H1 (cell line): ENCODE data around the gene ZNF8. TPM values are rescaled to one million over a fixed set of nuclear protein-coding genes. Genes with fewer than 3 reads are reported as not detected.
A peak's percentile ranks its signal among the peaks of the same experiment; 100 is the strongest.

Experiments used
- CTCF ChIA-PET: fragments of 300-600 bp; sonication (Branson Sonifier 250); formaldehyde crosslinking; loops from one replicate; lab custom pipeline; 2021; ENCODE audit not compliant: partially characterized antibody; lab: Charles Lee
- POLR2A ChIA-PET: fragments of 300-600 bp; sonication (Branson Sonifier 250); formaldehyde crosslinking; loops from one replicate; lab custom pipeline; 2021; ENCODE audit warnings: inconsistent platforms; ENCODE audit not compliant: partially characterized antibody; lab: Charles Lee
- DNase-seq, 2 experiments: peaks; one replicate each; pipeline versions ENCODE4 v3.0.0 to v3.0.0-alpha.2; 2010 to 2022; ENCODE audit warnings: low spot score in 2 of 2, low read depth in 1 of 2, mixed read lengths in 1 of 2
- FAIRE-seq: peaks from 2 replicates; lab custom pipeline; 2011; peaks lifted over from hg19 to GRCh38; lab: Jason Lieb, UNC
- H2AFZ ChIP-seq: 2 replicates; pipeline ENCODE4 v1.8.1; 2012; ENCODE audit warnings: low read length, inconsistent platforms
- H2AK5ac ChIP-seq: 2 replicates; pipeline ENCODE4 v1.6.1; 2013; ENCODE audit warnings: low read depth, low read length
- H2BK120ac ChIP-seq: replicated peaks from 2 replicates; pipeline ENCODE3; 2013; ENCODE audit warnings: low read depth, low read length, inconsistent platforms
- H2BK12ac ChIP-seq: 2 replicates; pipeline ENCODE4 v1.6.1; 2013; ENCODE audit warnings: low read depth, low read length
- H2BK15ac ChIP-seq: 2 replicates; pipeline ENCODE4 v1.6.1; 2013; ENCODE audit warnings: low read length
- H2BK20ac ChIP-seq: 2 replicates; pipeline ENCODE4 v1.6.1; 2013; ENCODE audit warnings: low read length
- H2BK5ac ChIP-seq: 2 replicates; pipeline ENCODE4 v1.6.1; 2013; ENCODE audit warnings: low read depth, low read length
- H3K14ac ChIP-seq: 2 replicates; pipeline ENCODE4 v1.6.1; 2013; ENCODE audit warnings: inconsistent platforms; ENCODE audit not compliant: insufficient read length
- H3K18ac ChIP-seq: 2 replicates; pipeline ENCODE4 v1.6.1; 2013; ENCODE audit warnings: low read length; ENCODE audit errors: extremely low read depth
- H3K23ac ChIP-seq: 2 replicates; pipeline ENCODE4 v1.6.1; 2013; ENCODE audit warnings: inconsistent platforms; ENCODE audit not compliant: insufficient read length
- H3K23me2 ChIP-seq: 2 replicates; pipeline ENCODE4 v1.6.1; 2013; ENCODE audit warnings: low read depth, low read length
- H3K27ac ChIP-seq: 2 replicates; pipeline ENCODE4 v1.6.1; 2011; ENCODE audit warnings: low read depth, low read length, inconsistent platforms
- H3K27me3 ChIP-seq, 4 experiments: replicated peaks in 1 of 4; 1 replicate in 1 of 4; 2 replicates in 3 of 4; pipeline versions ENCODE4 v1.6.1 to v1.8.1; 2011 to 2013; ENCODE audit warnings: low read length in 3 of 4, mild to moderate bottlenecking in 3 of 4, inconsistent platforms in 2 of 4, mixed read lengths in 2 of 4, moderate library complexity in 1 of 4; ENCODE audit not compliant: control insufficient read depth in 3 of 4, insufficient read depth in 3 of 4; ENCODE audit errors: extremely low read depth in 1 of 4
- H3K36me3 ChIP-seq, 4 experiments: 2 replicates each; pipeline versions ENCODE4 v1.6.1 to v1.8.1; 2011 to 2013; ENCODE audit warnings: mild to moderate bottlenecking in 4 of 4, low read length in 3 of 4, moderate library complexity in 2 of 4, control low read depth in 1 of 4, inconsistent platforms in 1 of 4; ENCODE audit not compliant: insufficient read depth in 4 of 4, control insufficient read depth in 2 of 4
- H3K4ac ChIP-seq: replicated peaks from 2 replicates; pipeline ENCODE3; 2013; ENCODE audit warnings: low read length, low read depth, mixed read lengths, inconsistent platforms; ENCODE audit not compliant: insufficient read length
- H3K4me1 ChIP-seq, 4 experiments: replicated peaks in 1 of 4; 1 replicate in 1 of 4; 2 replicates in 3 of 4; pipeline versions ENCODE4 v1.6.1 to v1.8.1; 2011 to 2013; ENCODE audit warnings: low read length in 3 of 4, inconsistent platforms in 2 of 4, mixed read lengths in 1 of 4; ENCODE audit not compliant: insufficient read depth in 4 of 4, control insufficient read depth in 3 of 4
- H3K4me2 ChIP-seq, 2 experiments: 2 replicates each; pipeline versions ENCODE4 v1.6.1 to v1.8.1; 2011 to 2013; ENCODE audit warnings: low read depth in 2 of 2, low read length in 2 of 2, control low read depth in 1 of 2, inconsistent platforms in 1 of 2, mild to moderate bottlenecking in 1 of 2; ENCODE audit not compliant: insufficient read depth in 1 of 2
- H3K4me3 ChIP-seq, 4 experiments: fragments of 200-600, 300-600 bp in 1 of 4; sonication (generic), shearing (Covaris generic), sonication (Bioruptor Twin) in 1 of 4; 2 replicates each; pipeline versions ENCODE4 v1.5.1 to v1.8.1; 2011 to 2016; ENCODE audit warnings: low read length in 4 of 4, low read depth in 3 of 4, control low read depth in 2 of 4, inconsistent platforms in 2 of 4, mild to moderate bottlenecking in 2 of 4, mixed read lengths in 1 of 4, moderate library complexity in 1 of 4; ENCODE audit not compliant: insufficient read depth in 2 of 4; ENCODE audit errors: extremely low read depth in 1 of 4
- H3K56ac ChIP-seq: replicated peaks from 2 replicates; pipeline ENCODE3; 2013; ENCODE audit warnings: low read depth, mild to moderate bottlenecking, mixed read lengths, low read length, inconsistent platforms; ENCODE audit not compliant: insufficient read length
- H3K79me1 ChIP-seq: 2 replicates; pipeline ENCODE4 v1.6.1; 2013; ENCODE audit warnings: low read depth, low read length, control low read depth
- H3K79me2 ChIP-seq, 2 experiments: 2 replicates each; pipeline versions ENCODE4 v1.6.1 to v1.8.1; 2012 to 2013; ENCODE audit warnings: low read length in 2 of 2, mild to moderate bottlenecking in 2 of 2, inconsistent platforms in 1 of 2; ENCODE audit not compliant: insufficient read depth in 2 of 2, control insufficient read depth in 1 of 2
- H3K9ac ChIP-seq, 4 experiments: replicated peaks in 1 of 4; 1 replicate in 1 of 4; 2 replicates in 3 of 4; pipeline versions ENCODE4 v1.6.1 to v1.8.1; 2011 to 2013; ENCODE audit warnings: low read depth in 3 of 4, low read length in 3 of 4, control low read depth in 2 of 4, mild to moderate bottlenecking in 2 of 4, moderate library complexity in 2 of 4, inconsistent platforms in 1 of 4; ENCODE audit errors: extremely low read depth in 1 of 4
- H3K9me3 ChIP-seq, 2 experiments: 2 replicates each; pipeline versions ENCODE4 v1.6.1 to v1.8.1; 2012 to 2013; ENCODE audit warnings: mild to moderate bottlenecking in 2 of 2, moderate library complexity in 2 of 2, control low read depth in 1 of 2, inconsistent platforms in 1 of 2, low read depth in 1 of 2, low read length in 1 of 2, mixed read lengths in 1 of 2; ENCODE audit not compliant: insufficient read depth in 2 of 2
- H4K20me1 ChIP-seq, 2 experiments: replicated peaks in 1 of 2; 2 replicates each; pipeline versions ENCODE3 to v1.8.1; 2011 to 2013; ENCODE audit warnings: inconsistent platforms in 2 of 2, low read length in 2 of 2, mild to moderate bottlenecking in 1 of 2; ENCODE audit not compliant: insufficient read depth in 2 of 2, control insufficient read depth in 1 of 2
- H4K5ac ChIP-seq: 2 replicates; pipeline ENCODE4 v1.6.1; 2013; ENCODE audit warnings: low read length, low read depth, mixed read lengths, inconsistent platforms; ENCODE audit not compliant: insufficient read length
- H4K8ac ChIP-seq: 2 replicates; pipeline ENCODE4 v1.8.0; 2013; ENCODE audit warnings: mild to moderate bottlenecking, moderate library complexity, low read length, inconsistent platforms; ENCODE audit not compliant: insufficient read depth; ENCODE audit errors: extremely low read depth
- H4K91ac ChIP-seq: replicated peaks from 2 replicates; pipeline ENCODE3; 2013; ENCODE audit warnings: low read length, mixed read lengths, inconsistent platforms; ENCODE audit not compliant: insufficient read length
- ASH2L ChIP-seq: fragments of 200-600, 300-600 bp; sonication (generic); IDR thresholded peaks from one replicate; pipeline ENCODE4 v1.7.1; 2017; ENCODE audit warnings: low read length
- CHD2 ChIP-seq: IDR thresholded peaks from 2 replicates; pipeline ENCODE4 v1.6.1; 2012; ENCODE audit warnings: low read length, improper control_type of control experiment
- CTBP2 ChIP-seq: IDR thresholded peaks from 2 replicates; pipeline ENCODE4 v1.7.0; 2011; ENCODE audit warnings: borderline replicate concordance, mild to moderate bottlenecking, moderate library complexity, mixed read lengths, low read length; ENCODE audit not compliant: insufficient read depth, insufficient read length
- RBBP5 ChIP-seq: IDR thresholded peaks from 2 replicates; pipeline ENCODE4 v1.7.1; 2012; ENCODE audit warnings: low read depth, mild to moderate bottlenecking, inconsistent platforms, low read length, moderate library complexity, borderline replicate concordance
- RXRA ChIP-seq: IDR thresholded peaks from 2 replicates; pipeline ENCODE4 v1.6.1; 2011; ENCODE audit warnings: low read depth, mild to moderate bottlenecking, low read length, moderate library complexity; ENCODE audit not compliant: insufficient read depth
- SIX5 ChIP-seq: IDR thresholded peaks from 2 replicates; pipeline ENCODE4 v1.6.1; 2011; ENCODE audit warnings: mild to moderate bottlenecking, low read depth, low read length
- SP2 ChIP-seq: IDR thresholded peaks from 2 replicates; pipeline ENCODE4 v1.6.1; 2012; ENCODE audit warnings: mild to moderate bottlenecking, low read length, inconsistent platforms
- TAF7 ChIP-seq: optimal IDR thresholded peaks from 2 replicates; pipeline ENCODE3; 2011; ENCODE audit warnings: low read depth, mild to moderate bottlenecking, inconsistent platforms, low read length, moderate library complexity, borderline replicate concordance
- WGBS, 2 experiments: shearing (Covaris generic) in 1 of 2; methylation state at CpG; one replicate each; pipeline versions ENCODE4 v1.1.6 to v1.1.7; 2013 to 2015; ENCODE audit warnings: low lambda C conversion rate in 2 of 2, mixed read lengths in 2 of 2, inconsistent platforms in 1 of 2, low coverage in 1 of 2, missing lambda C conversion rate in 1 of 2; ENCODE audit not compliant: insufficient replicate concordance in 2 of 2, insufficient coverage in 1 of 2, insufficient read length in 1 of 2; ENCODE audit errors: extremely low coverage in 1 of 2, missing lambda C conversion rate in 1 of 2; 5-methylcytosine and 5-hydroxymethylcytosine counted together
- polyA plus RNA-seq, 7 experiments: library from polyadenylated mRNA; depleted of rRNA in 3 of 7; stranded (reverse) in 5 of 7; unstranded in 2 of 7; fragments of >200 nt in 5 of 7; fragments of 200-250 nt in 2 of 7; gene quantifications; 1 replicate in 5 of 7; 2 replicates in 1 of 7; 4 replicates in 1 of 7; pipeline versions ENCODE4 v1.2.1 to v1.2.3, GENCODE V29; 2011 to 2013; ENCODE audit warnings: missing spikeins in 2 of 7, mixed read lengths in 2 of 7
- total RNA-seq: library from RNA; stranded (reverse); fragmentation: NEBNext Ultra II Directional; extraction: Animal tissue kit (Norgen Biotek cat#: 25700); gene quantifications from 2 replicates; pipeline ENCODE4 v1.2.1, GENCODE V29; 2021
- TF ChIP-seq, protein P1 (sequence below): IDR thresholded peaks from 2 replicates; pipeline ENCODE4 v1.6.1; 2011; ENCODE audit warnings: low read depth, mild to moderate bottlenecking, low read length; ENCODE audit not compliant: insufficient read depth
- TF ChIP-seq, protein P2 (sequence below), 3 experiments: IDR thresholded peaks; 1 replicate in 2 of 3; 2 replicates in 1 of 3; pipeline versions ENCODE4 v1.5.1 to v1.6.1; 2011; ENCODE audit warnings: low read length in 3 of 3, mild to moderate bottlenecking in 3 of 3, inconsistent platforms in 2 of 3, low read depth in 1 of 3, moderate library complexity in 1 of 3; ENCODE audit not compliant: insufficient read depth in 1 of 3; ENCODE audit errors: control extremely low read depth in 1 of 3

ZNF8 gene
- total and polyA plus RNA-seq, 2 of the 8 experiments (the other 6 are each of a cell fraction or from before 2014, with no cell fraction given) = 9.2 to 21.5 TPM

DNA sequence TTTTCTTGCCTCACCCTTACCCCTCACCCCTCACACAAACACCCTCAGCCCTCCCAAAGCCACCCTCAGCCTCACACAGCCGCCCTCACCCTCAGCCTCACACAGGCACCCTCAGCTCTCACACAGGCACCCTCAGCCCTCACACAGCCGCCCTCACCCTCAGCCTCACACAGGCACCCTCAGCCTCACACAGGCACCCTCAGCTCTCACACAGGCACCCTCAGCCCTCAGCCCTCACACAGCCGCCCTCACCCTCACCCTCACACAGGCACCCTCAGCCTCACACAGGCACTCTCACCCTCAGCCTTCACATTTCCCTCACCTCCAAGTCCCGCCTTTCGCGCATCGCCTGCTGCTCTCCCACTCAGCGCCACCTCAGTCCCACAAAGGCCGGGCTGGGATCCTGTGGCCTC is 47.8 kb downstream of the ZNF8 start:
- DNase-seq (no peak), FAIRE-seq (no peak)
- peaks cover 11% of the 10 kb centered on the region for H3K79me1 ChIP-seq
- H3K4me3 ChIP-seq = peak overlapping the region; percentile 72 to 98 (median 88)
- H3K4me2 ChIP-seq = peak overlapping the region; percentile 74 to 95
- no peak overlapping the region for H2BK12ac ChIP-seq
- no peak overlapping the region for H2BK20ac ChIP-seq
- peak overlapping the region; percentile 96 for H3K18ac ChIP-seq
- 0 out of 7 replicates have a peak, but pooled peaks cover 0 to 3% (median 0%) of the 10 kb centered on the region in 4 experiments for H3K27me3 ChIP-seq
- H3K14ac ChIP-seq = no peak overlapping the region
- peak overlapping the region; percentile 82 for H4K5ac ChIP-seq
- H3K23ac ChIP-seq = no peak overlapping the region
- peaks cover 12% of the 10 kb centered on the region for H3K23me2 ChIP-seq
- H4K8ac ChIP-seq = peak overlapping the region; percentile 6
- H3K4me1 ChIP-seq = no peaks in the 10 kb centered on the region
- peaks cover 0 to 7% of the 10 kb centered on the region in 2 experiments for H4K20me1 ChIP-seq
- no peak overlapping the region for H2BK120ac ChIP-seq
- 0 out of 2 replicates have a peak overlapping the region, but pooled peaks have one; percentile 76 for H2BK15ac ChIP-seq
- ChIA-PET CTCF (interaction anchor here (0.7 to 1.2 kb wide), 3 partner anchors 12 to 20 kb away, joined by 3 to 4 read pairs (median 4); no protein-coding TSS in a partner anchor), POLR2A (interaction anchor here (0.6 to 2.1 kb wide), 29 partner anchors 9 to 227 kb away, joined by 3 to 20 read pairs (median 3); partner anchors contain the start of genes ERVK3-1, RPS5, TRIM28 and ZBTB45)
- peaks cover 0 to 15% of the 10 kb centered on the region in 2 experiments; a peak in 2 of 4 replicates for H3K79me2 ChIP-seq
- H3K56ac ChIP-seq = no peak overlapping the region
- no peak for TF ChIP-seq ASH2L
- no peak for TF ChIP-seq SIX5
- TF ChIP-seq TAF7 = no peak
- no peak for TF ChIP-seq RXRA
- TF ChIP-seq SP2 = no peak
- TF ChIP-seq CHD2 = no peak
- no peak for TF ChIP-seq RBBP5
- TF ChIP-seq, protein P1, sequence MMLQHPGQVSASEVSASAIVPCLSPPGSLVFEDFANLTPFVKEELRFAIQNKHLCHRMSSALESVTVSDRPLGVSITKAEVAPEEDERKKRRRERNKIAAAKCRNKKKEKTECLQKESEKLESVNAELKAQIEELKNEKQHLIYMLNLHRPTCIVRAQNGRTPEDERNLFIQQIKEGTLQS = no peak
- TF ChIP-seq CTBP2 = no peak
- TF ChIP-seq, protein P2, sequence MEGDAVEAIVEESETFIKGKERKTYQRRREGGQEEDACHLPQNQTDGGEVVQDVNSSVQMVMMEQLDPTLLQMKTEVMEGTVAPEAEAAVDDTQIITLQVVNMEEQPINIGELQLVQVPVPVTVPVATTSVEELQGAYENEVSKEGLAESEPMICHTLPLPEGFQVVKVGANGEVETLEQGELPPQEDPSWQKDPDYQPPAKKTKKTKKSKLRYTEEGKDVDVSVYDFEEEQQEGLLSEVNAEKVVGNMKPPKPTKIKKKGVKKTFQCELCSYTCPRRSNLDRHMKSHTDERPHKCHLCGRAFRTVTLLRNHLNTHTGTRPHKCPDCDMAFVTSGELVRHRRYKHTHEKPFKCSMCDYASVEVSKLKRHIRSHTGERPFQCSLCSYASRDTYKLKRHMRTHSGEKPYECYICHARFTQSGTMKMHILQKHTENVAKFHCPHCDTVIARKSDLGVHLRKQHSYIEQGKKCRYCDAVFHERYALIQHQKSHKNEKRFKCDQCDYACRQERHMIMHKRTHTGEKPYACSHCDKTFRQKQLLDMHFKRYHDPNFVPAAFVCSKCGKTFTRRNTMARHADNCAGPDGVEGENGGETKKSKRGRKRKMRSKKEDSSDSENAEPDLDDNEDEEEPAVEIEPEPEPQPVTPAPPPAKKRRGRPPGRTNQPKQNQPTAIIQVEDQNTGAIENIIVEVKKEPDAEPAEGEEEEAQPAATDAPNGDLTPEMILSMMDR (IDR thresholded peaks at IDR 0.05; ENCODE audit: control extremely low read depth in 1 of 3, insufficient read depth in 1 of 3, low read depth in 1 of 3, low read length in 3 of 3) = no peak
- 11% methylated on average over 9 of the region's 9 CpGs; no CpG with 5 or more reads in 1 of the 2 experiments for WGBS, 2 experiments
- peak overlapping the region; percentile 65; the same call in 1 of the 2 replicates for H3K27ac ChIP-seq
- peak overlapping the region; percentile 90 for H3K4ac ChIP-seq
- H2AFZ ChIP-seq = peak overlapping the region; percentile 76
- no peak overlapping the region for H2AK5ac ChIP-seq
- no peaks in the 10 kb centered on the region for H3K9me3 ChIP-seq
- H3K36me3 ChIP-seq = no peaks in the 10 kb centered on the region
- H2BK5ac ChIP-seq = peak overlapping the region; percentile 66; the same call in 1 of the 2 replicates
- peak overlapping the region; percentile 82 to 86 (median 84) for H3K9ac ChIP-seq
- no peak overlapping the region for H4K91ac ChIP-seq
